H9 (cell line): ENCODE measurements around the gene GNL3. TPM values are rescaled to one million over a fixed set of nuclear protein-coding genes. Genes with fewer than 3 reads are reported as not detected.
A peak's percentile ranks its signal among the peaks of the same experiment; 100 is the strongest.

Experiments used
- DNase-seq: peaks from one replicate; pipeline ENCODE4 v3.0.0-alpha.2; 2017
- H2AFZ ChIP-seq: one replicate; pipeline ENCODE4 v1.6.1; 2013; ENCODE audit warnings: mild to moderate bottlenecking, low read length, control low read depth, moderate library complexity
- H2AK5ac ChIP-seq: 2 replicates; pipeline ENCODE4 v1.6.1; 2013; ENCODE audit warnings: low read length, control low read depth, mixed read lengths; ENCODE audit not compliant: insufficient read length
- H2BK120ac ChIP-seq: one replicate; pipeline ENCODE4 v1.6.1; 2013; ENCODE audit warnings: low read depth, mild to moderate bottlenecking, low read length, control low read depth, inconsistent platforms; ENCODE audit not compliant: poor library complexity, severe bottlenecking
- H2BK12ac ChIP-seq: 2 replicates; pipeline ENCODE4 v1.6.1; 2013; ENCODE audit warnings: low read length, control low read depth, mixed read lengths, low read depth; ENCODE audit not compliant: insufficient read length
- H2BK15ac ChIP-seq: 2 replicates; pipeline ENCODE4 v1.6.1; 2013; ENCODE audit warnings: low read depth, low read length, control low read depth
- H2BK20ac ChIP-seq: one replicate; pipeline ENCODE4 v1.6.1; 2013; ENCODE audit warnings: low read depth, mild to moderate bottlenecking, low read length, control low read depth, inconsistent platforms; ENCODE audit not compliant: poor library complexity, severe bottlenecking
- H2BK5ac ChIP-seq: 2 replicates; pipeline ENCODE4 v1.6.1; 2013; ENCODE audit warnings: low read length, control low read depth, mixed read lengths; ENCODE audit not compliant: insufficient read length
- H3K14ac ChIP-seq: 2 replicates; pipeline ENCODE4 v1.6.1; 2013; ENCODE audit warnings: low read length, control low read depth; ENCODE audit not compliant: insufficient read depth
- H3K18ac ChIP-seq: 2 replicates; pipeline ENCODE4 v1.6.1; 2013; ENCODE audit warnings: low read depth, mild to moderate bottlenecking, mixed read lengths, low read length, control low read depth; ENCODE audit not compliant: insufficient read length
- H3K23ac ChIP-seq: 2 replicates; pipeline ENCODE4 v1.6.1; 2013; ENCODE audit warnings: low read length, control low read depth, mixed read lengths, low read depth; ENCODE audit not compliant: insufficient read length
- H3K23me2 ChIP-seq: 2 replicates; pipeline ENCODE4 v1.6.1; 2013; ENCODE audit warnings: low read depth, mild to moderate bottlenecking, mixed read lengths, low read length, control low read depth; ENCODE audit not compliant: insufficient read length, poor library complexity, severe bottlenecking
- H3K27ac ChIP-seq: 2 replicates; pipeline ENCODE4 v1.5.1; 2013; ENCODE audit warnings: low read length, control low read depth, mixed read lengths, low read depth; ENCODE audit not compliant: insufficient read length
- H3K27me3 ChIP-seq: 2 replicates; pipeline ENCODE4 v1.6.1; 2013; ENCODE audit warnings: low read length, control low read depth, inconsistent platforms; ENCODE audit not compliant: insufficient read depth
- H3K4ac ChIP-seq: 2 replicates; pipeline ENCODE4 v1.6.1; 2013; ENCODE audit warnings: low read depth, mild to moderate bottlenecking, control low read depth, inconsistent platforms, low read length, moderate library complexity
- H3K4me1 ChIP-seq: 2 replicates; pipeline ENCODE4 v1.6.1; 2013; ENCODE audit warnings: low read length, control low read depth, inconsistent platforms; ENCODE audit not compliant: insufficient read depth
- H3K4me2 ChIP-seq: 2 replicates; pipeline ENCODE4 v1.6.1; 2013; ENCODE audit warnings: low read length, control low read depth, mixed read lengths; ENCODE audit not compliant: insufficient read length, insufficient read depth
- H3K56ac ChIP-seq: 2 replicates; pipeline ENCODE4 v1.6.1; 2013; ENCODE audit warnings: low read depth, mild to moderate bottlenecking, mixed read lengths, low read length, control low read depth; ENCODE audit not compliant: insufficient read length
- H3K79me1 ChIP-seq: 2 replicates; pipeline ENCODE4 v1.6.1; 2013; ENCODE audit warnings: low read depth, mild to moderate bottlenecking, moderate library complexity, low read length, control low read depth, inconsistent platforms; ENCODE audit not compliant: insufficient read depth, poor library complexity, severe bottlenecking
- H3K79me2 ChIP-seq: 2 replicates; pipeline ENCODE4 v1.6.1; 2013; ENCODE audit warnings: low read length, control low read depth, inconsistent platforms; ENCODE audit not compliant: insufficient read depth
- H3K9ac ChIP-seq: 2 replicates; pipeline ENCODE4 v1.6.1; 2013; ENCODE audit warnings: low read length, control low read depth, mixed read lengths; ENCODE audit not compliant: insufficient read length; ENCODE audit errors: extremely low read depth
- H3K9me3 ChIP-seq: one replicate; pipeline ENCODE4 v1.6.1; 2013; ENCODE audit warnings: low read depth, low read length, inconsistent platforms; ENCODE audit not compliant: control insufficient read depth
- H3T11ph ChIP-seq: one replicate; pipeline ENCODE4 v1.6.1; 2013; ENCODE audit warnings: mild to moderate bottlenecking, low read length, control low read depth, inconsistent platforms
- H4K20me1 ChIP-seq: one replicate; pipeline ENCODE4 v1.6.1; 2013; ENCODE audit not compliant: control insufficient read depth, insufficient read length, insufficient read depth
- H4K5ac ChIP-seq: 2 replicates; pipeline ENCODE4 v1.6.1; 2013; ENCODE audit warnings: low read depth, mild to moderate bottlenecking, mixed read lengths, low read length, control low read depth; ENCODE audit not compliant: insufficient read length
- H4K8ac ChIP-seq: replicated peaks from 2 replicates; pipeline ENCODE4 v1.6.1; 2013; ENCODE audit warnings: low read length, control low read depth, mixed read lengths, low read depth; ENCODE audit not compliant: insufficient read length
- H4K91ac ChIP-seq: 2 replicates; pipeline ENCODE4 v1.6.1; 2013; ENCODE audit warnings: low read depth, mild to moderate bottlenecking, moderate library complexity, mixed read lengths, low read length, control low read depth; ENCODE audit not compliant: insufficient read length
- H3K27ac Mint-ChIP-seq, 3 experiments: 2 replicates in 2 of 3; 3 replicates in 1 of 3; pipeline ENCODE4 v1.8.0; 2020 to 2021; ENCODE audit warnings: mixed read lengths in 3 of 3, mild to moderate bottlenecking in 1 of 3, moderate library complexity in 1 of 3
- H3K27me3 Mint-ChIP-seq: 2 replicates; pipeline ENCODE4 v1.8.0; 2021; ENCODE audit warnings: low read depth, mild to moderate bottlenecking, moderate library complexity, mixed read lengths
- H3K36me3 Mint-ChIP-seq, 3 experiments: 2 replicates in 2 of 3; 3 replicates in 1 of 3; pipeline ENCODE4 v1.8.0; 2020 to 2021; ENCODE audit warnings: low read depth in 3 of 3, mixed read lengths in 3 of 3; ENCODE audit not compliant: insufficient read depth in 1 of 3
- H3K4me1 Mint-ChIP-seq, 2 experiments: 2 replicates each; pipeline ENCODE4 v1.8.0; 2020; ENCODE audit warnings: mixed read lengths in 2 of 2
- H3K4me3 Mint-ChIP-seq, 2 experiments: 2 replicates in 1 of 2; 3 replicates in 1 of 2; pipeline ENCODE4 v1.8.0; 2020 to 2021; ENCODE audit warnings: mild to moderate bottlenecking in 2 of 2, mixed read lengths in 2 of 2, moderate library complexity in 1 of 2
- H3K9me3 Mint-ChIP-seq, 2 experiments: 2 replicates in 1 of 2; 3 replicates in 1 of 2; pipeline ENCODE4 v1.8.0; 2020; ENCODE audit warnings: mild to moderate bottlenecking in 2 of 2, mixed read lengths in 2 of 2, moderate library complexity in 1 of 2
- CTCF ChIP-seq: fragments of 200-600 bp; sonication (generic); conservative IDR thresholded peaks from 3 replicates; pipeline ENCODE4 v1.8.0; 2021; ENCODE audit warnings: antibody characterized with exemption, mild to moderate bottlenecking
- WGBS: extraction: QIAGEN DNeasy Blood & Tissue Kit; methylation state at CpG from one replicate; pipeline ENCODE4 v1.1.7; 2013; ENCODE audit warnings: missing lambda C conversion rate, low lambda C conversion rate, mixed read lengths; ENCODE audit not compliant: insufficient read length; ENCODE audit errors: extremely low coverage; 5-methylcytosine and 5-hydroxymethylcytosine counted together
- total RNA-seq: library from RNA; stranded (reverse); gene quantifications from 2 replicates; pipeline ENCODE4 v1.2.1, GENCODE V29; 2021

The GNL3 gene
- total RNA-seq, 1 experiment from 2014 or later = 250 TPM

GRCh38 chr3:52649461-52650210 is 36.2 kb upstream of the GNL3 start:
- Histone ChIP-seq H3K9me3 (no peaks in the 10 kb centered on the region), H4K91ac (no peak overlapping the region), H2BK5ac (no peak overlapping the region), H3K4me2 (no peak overlapping the region), H3K4me1 (no peaks in the 10 kb centered on the region), H3K4ac (no peak overlapping the region), H3K27ac (no peak overlapping the region), H3K79me2 (no peaks in the 10 kb centered on the region), H3K9ac (no peak overlapping the region), H2AK5ac (no peak overlapping the region), H2BK20ac (no peak overlapping the region), H3K23me2 (no peaks in the 10 kb centered on the region), H2BK15ac (no peak overlapping the region), H3K56ac (no peak overlapping the region), H3K23ac (no peak overlapping the region), H4K8ac (no peak overlapping the region), H3T11ph (no peak overlapping the region), H3K14ac (no peak overlapping the region), H2BK12ac (no peak overlapping the region), H3K79me1 (no peaks in the 10 kb centered on the region), H4K20me1 (no peaks in the 10 kb centered on the region), H3K18ac (no peak overlapping the region), H2AFZ (no peak overlapping the region), H4K5ac (no peak overlapping the region), H3K27me3 (no peaks in the 10 kb centered on the region), H2BK120ac (no peak overlapping the region)
- TF ChIP-seq CTCF = no peak
- Mint-ChIP-seq H3K4me3 (no peak overlapping the region), H3K36me3 (peaks cover 12 to 73% (median 55%) of the 10 kb centered on the region in 3 experiments; a peak in 6 of 7 replicates), H3K4me1 (no peaks in the 10 kb centered on the region), H3K9me3 (no peaks in the 10 kb centered on the region), H3K27me3 (no peaks in the 10 kb centered on the region), H3K27ac (0 out of 7 replicates have a peak overlapping the region, but pooled peaks of 1 of the 3 experiments have one; percentile 1)
- no CpG with 5 or more reads among the region's 5 CpGs for WGBS
- DNase-seq = no peak
